IPS-18c (cell line): Measurements from ENCODE around the gene ANK2.
"Not testable (repeated sequence)": the region's sequence is repeated elsewhere in the genome, so short reads cannot be mapped to it uniquely, and the experiment has no call there.

Experiments used
- H3K4me3 ChIP-seq: 2 replicates; pipeline ENCODE4 v1.7.0; 2013; ENCODE audit warnings: low read depth, mild to moderate bottlenecking, low read length, moderate library complexity; ENCODE audit not compliant: insufficient read depth
- H3K9me3 ChIP-seq: one replicate; pipeline ENCODE4 v1.6.1; 2013; ENCODE audit warnings: mild to moderate bottlenecking, low read length, moderate library complexity; ENCODE audit not compliant: control insufficient read depth, insufficient read depth

ANK2 gene

GRCh38 chr4:113040793-113041192 is 8.7 kb upstream of the ANK2 start:
- no peaks in the 10 kb centered on the region for H3K9me3 ChIP-seq
- no peak overlapping the region for H3K4me3 ChIP-seq

- H3K4me3 ChIP-seq: no peak overlapping the region
- no peaks in the 10 kb centered on the region for H3K9me3 ChIP-seq
Measured at GRCh38 chr4:113042502-113042901, 7.0 kb upstream of the ANK2 start.

GRCh38 chr4:113043591-113043990 is 5.9 kb upstream of the ANK2 start:
- H3K4me3 ChIP-seq: no peak overlapping the region
- no peaks in the 10 kb centered on the region for H3K9me3 ChIP-seq

GRCh38 chr4:113050371-113050755 is 910 bp downstream of the ANK2 start:
- Histone ChIP-seq H3K9me3 (no peaks in the 10 kb centered on the region), H3K4me3 (peak overlapping the region; percentile 25; the same call in 1 of the 2 replicates)

- no peak overlapping the region for H3K4me3 ChIP-seq
- no peaks in the 10 kb centered on the region for H3K9me3 ChIP-seq
Measured at GRCh38 chr4:113050837-113051236, 1.4 kb downstream of the ANK2 start.

- H3K4me3 ChIP-seq: no peak overlapping the region
Measured at GRCh38 chr4:113051361-113051760, 1.9 kb downstream of the ANK2 start.

GRCh38 chr4:113052379-113052951 is 3.0 kb downstream of the ANK2 start:
- H3K4me3 ChIP-seq: no peak overlapping the region
- no peaks in the 10 kb centered on the region for H3K9me3 ChIP-seq

More at GRCh38 chr4:113051361-113051760, 1.9 kb downstream of the ANK2 start:
- H3K9me3 ChIP-seq: no peaks in the 10 kb centered on the region

- Histone ChIP-seq H3K4me3 (no peak overlapping the region), H3K9me3 (no peaks in the 10 kb centered on the region)
Measured at GRCh38 chr4:113053883-113054282, 4.4 kb downstream of the ANK2 start.

GRCh38 chr4:113056318-113056717 is 6.9 kb downstream of the ANK2 start:
- Histone ChIP-seq H3K9me3 (no peaks in the 10 kb centered on the region), H3K4me3 (no peak overlapping the region)

- Histone ChIP-seq H3K4me3 (no peak overlapping the region), H3K9me3 (no peaks in the 10 kb centered on the region)
Measured at GRCh38 chr4:113057891-113058290, 8.4 kb downstream of the ANK2 start.

- H3K4me3 ChIP-seq: no peak overlapping the region
- no peaks in the 10 kb centered on the region for H3K9me3 ChIP-seq
Measured at GRCh38 chr4:113059449-113060182, 10.2 kb downstream of the ANK2 start.

GRCh38 chr4:113060853-113061252 is 11.4 kb downstream of the ANK2 start:
- no peak overlapping the region for H3K4me3 ChIP-seq
- no peaks in the 10 kb centered on the region for H3K9me3 ChIP-seq

- Histone ChIP-seq H3K4me3 (no peak overlapping the region), H3K9me3 (no peaks in the 10 kb centered on the region)
Measured at GRCh38 chr4:113064244-113064643, 14.8 kb downstream of the ANK2 start.

- no peak overlapping the region for H3K4me3 ChIP-seq
- H3K9me3 ChIP-seq: no peaks in the 10 kb centered on the region
Measured at GRCh38 chr4:113065629-113066028, 16.2 kb downstream of the ANK2 start.

GRCh38 chr4:113068771-113069170 is 19.3 kb downstream of the ANK2 start:
- H3K4me3 ChIP-seq, H3K9me3 ChIP-seq: not testable (repeated sequence)

GRCh38 chr4:113069212-113069892 is 19.9 kb downstream of the ANK2 start:
- no peak overlapping the region for H3K4me3 ChIP-seq

GRCh38 chr4:113070755-113071154 is 21.3 kb downstream of the ANK2 start:
- Histone ChIP-seq H3K4me3 (no peak overlapping the region), H3K9me3 (no peaks in the 10 kb centered on the region)

More at GRCh38 chr4:113069212-113069892, 19.9 kb downstream of the ANK2 start:
- H3K9me3 ChIP-seq: no peaks in the 10 kb centered on the region

- Histone ChIP-seq H3K4me3 (no peak overlapping the region), H3K9me3 (no peaks in the 10 kb centered on the region)
Measured at GRCh38 chr4:113071274-113071673, 21.8 kb downstream of the ANK2 start.
